ENCODE results near the gene RAB27A.

The RAB27A gene

DNA sequence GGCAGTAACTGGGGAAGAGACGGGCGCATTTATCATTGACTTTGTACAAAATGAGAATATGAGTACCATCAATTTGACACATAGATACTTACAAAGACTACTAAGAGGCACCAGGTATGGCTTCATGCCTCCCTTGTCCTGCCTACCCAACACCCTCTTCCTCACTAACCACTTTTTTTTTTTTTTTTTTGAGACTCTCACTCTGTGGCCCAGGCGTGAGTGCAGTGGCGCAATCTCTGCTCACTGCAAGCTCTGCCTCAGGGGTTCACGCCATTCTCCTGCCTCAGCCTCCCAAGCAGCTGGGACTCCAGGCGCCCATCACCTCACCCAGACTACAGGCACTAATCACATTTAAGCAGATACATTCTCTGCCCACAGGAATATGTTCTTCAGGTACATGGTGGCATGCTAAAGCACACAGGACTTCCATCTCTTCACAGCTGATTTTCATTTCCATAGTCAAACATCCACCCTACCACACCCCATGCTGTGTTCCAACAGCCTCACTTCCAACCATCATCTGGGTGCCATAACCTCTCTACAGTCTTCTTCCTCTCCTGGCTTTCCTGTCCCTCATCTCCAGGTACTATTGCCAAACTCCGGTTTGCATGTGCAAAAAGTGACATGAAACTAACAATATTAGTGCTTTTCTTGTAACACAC lies 41.7 kb downstream of the RAB27A start:
- TF ChIP-seq, protein P1, sequence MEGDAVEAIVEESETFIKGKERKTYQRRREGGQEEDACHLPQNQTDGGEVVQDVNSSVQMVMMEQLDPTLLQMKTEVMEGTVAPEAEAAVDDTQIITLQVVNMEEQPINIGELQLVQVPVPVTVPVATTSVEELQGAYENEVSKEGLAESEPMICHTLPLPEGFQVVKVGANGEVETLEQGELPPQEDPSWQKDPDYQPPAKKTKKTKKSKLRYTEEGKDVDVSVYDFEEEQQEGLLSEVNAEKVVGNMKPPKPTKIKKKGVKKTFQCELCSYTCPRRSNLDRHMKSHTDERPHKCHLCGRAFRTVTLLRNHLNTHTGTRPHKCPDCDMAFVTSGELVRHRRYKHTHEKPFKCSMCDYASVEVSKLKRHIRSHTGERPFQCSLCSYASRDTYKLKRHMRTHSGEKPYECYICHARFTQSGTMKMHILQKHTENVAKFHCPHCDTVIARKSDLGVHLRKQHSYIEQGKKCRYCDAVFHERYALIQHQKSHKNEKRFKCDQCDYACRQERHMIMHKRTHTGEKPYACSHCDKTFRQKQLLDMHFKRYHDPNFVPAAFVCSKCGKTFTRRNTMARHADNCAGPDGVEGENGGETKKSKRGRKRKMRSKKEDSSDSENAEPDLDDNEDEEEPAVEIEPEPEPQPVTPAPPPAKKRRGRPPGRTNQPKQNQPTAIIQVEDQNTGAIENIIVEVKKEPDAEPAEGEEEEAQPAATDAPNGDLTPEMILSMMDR (IDR thresholded peaks at IDR 0.05; ENCODE audit: low read depth, low read length): no peak
- DNase-seq (ENCODE audit: extremely low read depth, low read depth): no peak

DNA sequence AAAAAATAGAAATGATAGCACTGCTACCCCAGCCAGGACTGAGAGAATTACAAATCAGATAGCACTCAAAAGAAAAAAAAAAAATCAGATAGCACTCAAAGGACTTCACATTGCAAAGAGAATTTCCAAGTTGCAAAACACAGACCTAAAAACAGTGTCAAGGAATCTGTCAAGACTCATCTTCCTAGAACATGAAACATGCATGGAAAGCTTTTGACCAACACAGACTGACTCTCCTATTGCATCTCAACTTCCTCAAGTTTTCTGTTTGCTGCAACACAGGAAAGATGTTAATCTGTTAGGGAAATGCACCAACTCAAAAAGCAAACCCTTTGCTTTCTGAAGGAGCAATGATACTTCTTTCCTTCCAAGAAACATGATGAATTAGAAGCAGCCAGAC lies 42.3 kb downstream of the RAB27A start:
- DNase-seq (ENCODE audit: extremely low read depth, low read depth): no peak
- TF ChIP-seq, protein P1 (IDR thresholded peaks at IDR 0.05; ENCODE audit: low read depth, low read length): no peak

- TF ChIP-seq, protein P1 (IDR thresholded peaks at IDR 0.05; ENCODE audit: low read depth, low read length): no peak
- DNase-seq (ENCODE audit: extremely low read depth, low read depth): no peak
Measured at GRCh38 chr15:55246567-55246966, 43.0 kb downstream of the RAB27A start.

- TF ChIP-seq, protein P1 (IDR thresholded peaks at IDR 0.05; ENCODE audit: low read depth, low read length): no peak
- DNase-seq (ENCODE audit: extremely low read depth, low read depth): no peak
Measured at GRCh38 chr15:55245059-55245458, 44.6 kb downstream of the RAB27A start.

DNA sequence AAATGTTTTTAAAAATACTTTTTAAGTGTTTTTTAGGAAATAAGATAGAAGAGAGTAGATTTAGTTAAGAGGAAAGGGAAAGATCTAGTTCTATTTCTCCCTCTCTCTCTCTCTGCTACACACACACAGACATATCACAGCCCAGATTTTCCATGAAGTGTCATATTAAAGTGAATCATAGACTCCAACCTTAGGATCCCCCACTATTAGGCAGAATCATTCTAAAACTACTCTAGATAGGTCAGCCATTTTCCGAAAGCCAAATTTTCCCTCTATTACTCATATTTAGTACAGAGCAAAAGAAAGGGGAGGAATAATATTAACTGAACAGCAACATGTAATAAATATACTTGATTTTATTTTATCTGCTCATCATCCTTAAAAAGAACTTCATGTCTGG lies 47.7 kb downstream of the RAB27A start:
- no peak for DNase-seq (ENCODE audit: extremely low read depth, low read depth)
- TF ChIP-seq, protein P1 (IDR thresholded peaks at IDR 0.05; ENCODE audit: low read depth, low read length): no peak

DNA sequence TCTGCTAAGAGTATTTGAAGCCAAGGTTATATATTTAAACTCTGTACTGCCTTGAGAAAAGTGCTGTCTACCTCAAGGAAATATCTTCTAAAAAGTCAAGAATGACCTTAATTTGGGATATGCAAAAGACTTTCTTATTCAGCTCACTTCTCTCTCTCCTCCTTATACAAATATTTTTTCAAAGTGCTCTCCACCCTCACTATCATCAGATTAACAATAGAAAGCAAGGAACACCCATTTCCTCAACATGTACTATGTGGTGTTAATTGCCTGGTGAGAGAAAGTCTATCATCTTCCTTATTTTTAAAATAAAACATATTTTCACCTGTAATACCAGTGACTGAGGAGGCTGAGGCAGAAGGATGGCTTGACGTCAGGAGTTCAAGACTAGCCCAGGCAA lies 48.4 kb downstream of the RAB27A start:
- DNase-seq (ENCODE audit: extremely low read depth, low read depth): no peak
- TF ChIP-seq, protein P1 (IDR thresholded peaks at IDR 0.05; ENCODE audit: low read depth, low read length): no peak

DNA sequence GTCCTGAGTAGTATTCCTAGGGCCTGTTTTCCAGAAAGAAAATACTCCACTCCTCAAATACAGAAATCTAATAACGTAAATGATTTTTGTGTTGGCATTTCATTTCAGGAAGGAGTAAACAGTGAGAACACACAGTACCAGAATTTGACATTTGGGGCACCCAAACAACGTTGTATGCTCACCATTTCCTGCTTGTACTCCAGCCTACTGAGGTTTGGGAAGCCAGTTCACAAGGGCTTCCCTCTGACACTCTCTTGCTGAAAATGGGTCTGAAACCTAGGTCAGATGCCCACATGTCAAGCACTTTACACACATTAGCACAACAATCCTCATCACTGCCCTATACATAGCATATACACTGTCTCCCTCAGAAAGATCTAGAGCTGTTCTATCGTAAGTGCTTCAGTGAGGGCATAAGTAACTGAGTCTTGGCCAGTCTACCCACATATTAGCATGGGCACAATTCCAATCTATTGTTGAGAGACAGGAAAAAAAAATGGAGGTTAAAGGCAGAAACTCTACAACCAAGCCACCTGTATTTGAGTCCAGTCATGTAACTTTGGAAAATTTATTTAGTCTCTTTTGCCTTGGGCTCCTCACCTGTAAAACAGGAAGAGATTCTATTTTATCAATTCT lies 49.4 kb downstream of the RAB27A start:
- TF ChIP-seq, protein P1 (IDR thresholded peaks at IDR 0.05; ENCODE audit: low read depth, low read length): no peak
- DNase-seq (ENCODE audit: extremely low read depth, low read depth): no peak
